T-cell (primary cell): ENCODE data around the gene MSH3. TPM values are rescaled to one million over a fixed set of nuclear protein-coding genes. Genes with fewer than 3 reads are reported as not detected.

Experiments
- ATAC-seq, 4 experiments: fragments of 200-7000 bp in 3 of 4; fragments of 150-1000 bp in 1 of 4; cut with Tn5 transposase; replicated peaks in 1 of 4; 1 replicate in 3 of 4; 2 replicates in 1 of 4; pipeline ENCODE4 v1.10.0; 2021; ENCODE audit warnings: moderate library complexity in 3 of 4, mild to moderate bottlenecking in 2 of 4, moderate number of reproducible peaks in 1 of 4
- CTCF ChIA-PET, 2 donors: fragments of 300-600 bp; sonication (Branson Sonifier 250); formaldehyde crosslinking; loops; one replicate each; lab custom pipeline; 2022; ENCODE audit warnings: antibody characterized with exemption in 2 of 2; lab: Charles Lee
- POLR2A ChIA-PET, 2 donors: fragments of 300-600 bp; sonication (Branson Sonifier 250); formaldehyde crosslinking; loops; one replicate each; lab custom pipeline; 2022; ENCODE audit warnings: antibody characterized with exemption in 2 of 2; lab: Charles Lee
- DNase-seq, 35 experiments: peaks; one replicate each; pipeline versions ENCODE4 v3.0.0 to v3.0.0-alpha.2; 2013 to 2023
- H3K27ac ChIP-seq: one replicate; pipeline ENCODE4 v1.5.1; 2013; ENCODE audit warnings: low read length
- H3K27me3 ChIP-seq, 2 experiments: replicated peaks in 1 of 2; 1 replicate in 1 of 2; 2 replicates in 1 of 2; pipeline versions ENCODE4 v1.6.1 to v1.7.0; 2013; ENCODE audit warnings: low read length in 1 of 2, mixed read lengths in 1 of 2; ENCODE audit not compliant: control insufficient read depth in 2 of 2, insufficient read depth in 2 of 2; ENCODE audit errors: extremely low read depth in 1 of 2
- H3K36me3 ChIP-seq, 2 donors: 1 replicate in 1 of 2; 2 replicates in 1 of 2; pipeline versions ENCODE4 v1.6.1 to v1.7.0; 2013; ENCODE audit warnings: low read length in 1 of 2; ENCODE audit not compliant: control insufficient read depth in 2 of 2, insufficient read depth in 1 of 2; ENCODE audit errors: extremely low read depth in 1 of 2
- H3K4me1 ChIP-seq, 2 experiments: 1 replicate in 1 of 2; 2 replicates in 1 of 2; pipeline versions ENCODE4 v1.6.1 to v1.7.0; 2013; ENCODE audit warnings: low read length in 2 of 2, mixed read lengths in 1 of 2; ENCODE audit not compliant: insufficient read depth in 2 of 2, control insufficient read depth in 1 of 2; ENCODE audit errors: extremely low read depth in 1 of 2
- H3K4me3 ChIP-seq, 2 donors: 1 replicate in 1 of 2; 2 replicates in 1 of 2; pipeline versions ENCODE4 v1.5.1 to v1.7.0; 2013; ENCODE audit warnings: mild to moderate bottlenecking in 2 of 2, low read length in 1 of 2, moderate library complexity in 1 of 2; ENCODE audit not compliant: control insufficient read depth in 1 of 2; ENCODE audit errors: extremely low read depth in 1 of 2
- H3K9me3 ChIP-seq: 2 replicates; pipeline ENCODE4 v1.7.0; 2013
- H3K27ac Mint-ChIP-seq, 2 donors: one replicate each; pipeline ENCODE4 v1.8.0; 2020 to 2021; ENCODE audit warnings: mild to moderate bottlenecking in 2 of 2, mixed read lengths in 2 of 2
- H3K27me3 Mint-ChIP-seq, 2 donors: one replicate each; pipeline ENCODE4 v1.8.0; 2021 to 2022; ENCODE audit warnings: mixed read lengths in 2 of 2
- H3K36me3 Mint-ChIP-seq: one replicate; pipeline ENCODE4 v1.8.0; 2021; ENCODE audit warnings: mixed read lengths
- H3K4me1 Mint-ChIP-seq, 3 donors: one replicate each; pipeline ENCODE4 v1.8.0; 2020 to 2022; ENCODE audit warnings: mixed read lengths in 3 of 3, mild to moderate bottlenecking in 1 of 3
- H3K4me3 Mint-ChIP-seq, 3 donors: one replicate each; pipeline ENCODE4 v1.8.0; 2020 to 2022; ENCODE audit warnings: mild to moderate bottlenecking in 3 of 3, mixed read lengths in 3 of 3, moderate library complexity in 3 of 3
- H3K9me3 Mint-ChIP-seq, 3 donors: one replicate each; pipeline ENCODE4 v1.8.0; 2020 to 2022; ENCODE audit warnings: mixed read lengths in 3 of 3
- WGBS: methylation state at CpG from one replicate; pipeline ENCODE4 v1.1.5; 2013; ENCODE audit warnings: missing lambda C conversion rate; ENCODE audit not compliant: insufficient coverage; 5-methylcytosine and 5-hydroxymethylcytosine counted together
- total RNA-seq, 35 experiments: library from RNA in 6 of 35; stranded (reverse) in 6 of 35; fragments of 120-200 nt in 1 of 35; gene quantifications; one replicate each; pipeline versions ENCODE4 v1.2.1 to v1.2.4 and lab custom pipeline; 2013 to 2026

The MSH3 gene
- total RNA-seq, 5 donors from 2014 or later (not counting 1 experiment from before 2014, with no cell fraction given), result 10.8 to 20.8 (median 16.3) TPM

- WGBS, result no CpG with 5 or more reads among the region's 1 CpG
- no peaks in the 10 kb centered on the region for H3K9me3 ChIP-seq
- Mint-ChIP-seq H3K9me3 (no peaks in the 10 kb centered on the region), H3K27ac (no peak overlapping the region), H3K4me1 (peaks cover 7 to 27% (median 15%) of the 10 kb centered on the region in 3 donors), H3K4me3 (no peak overlapping the region), H3K36me3 (peaks cover 74% of the 10 kb centered on the region), H3K27me3 (no peaks in the 10 kb centered on the region)
- DNase-seq, result no peak
- no peak overlapping the region for H3K27ac ChIP-seq
- CTCF ChIA-PET, result no interaction called here
- POLR2A ChIA-PET, result no interaction called here
- H3K27me3 ChIP-seq, result no peaks in the 10 kb centered on the region
- peaks cover 0 to 54% of the 10 kb centered on the region in 2 donors for H3K36me3 ChIP-seq
- no peak overlapping the region for H3K4me3 ChIP-seq
- ATAC-seq, result no peak
- H3K4me1 ChIP-seq, result no peaks in the 10 kb centered on the region
These were observed 7.7 kb downstream of the MSH3 start for GRCh38 chr5:80662108-80662507.

- no peaks in the 10 kb centered on the region for H3K4me1 ChIP-seq
- no peaks in the 10 kb centered on the region for H3K27me3 ChIP-seq
- no peak overlapping the region for H3K27ac ChIP-seq
- ChIA-PET POLR2A (no interaction called here), CTCF (no interaction called here)
- WGBS, result 95% methylated on average over 3 of the region's 4 CpGs
- H3K36me3 Mint-ChIP-seq, result peaks cover 61% of the 10 kb centered on the region
- H3K27ac Mint-ChIP-seq, result no peak overlapping the region
- H3K4me3 Mint-ChIP-seq, result no peak overlapping the region
- H3K9me3 ChIP-seq, result no peaks in the 10 kb centered on the region
- no peaks in the 10 kb centered on the region for H3K9me3 Mint-ChIP-seq
- DNase-seq, result no peak
- peaks cover 3 to 40% of the 10 kb centered on the region in 2 donors for H3K36me3 ChIP-seq
- no peaks in the 10 kb centered on the region for H3K27me3 Mint-ChIP-seq
- H3K4me3 ChIP-seq, result no peak overlapping the region
- ATAC-seq, result no peak
- H3K4me1 Mint-ChIP-seq, result peaks cover 10 to 20% (median 19%) of the 10 kb centered on the region in 3 donors
These were observed 10.6 kb downstream of the MSH3 start for GRCh38 chr5:80665057-80665456.

- Mint-ChIP-seq H3K4me3 (no peak overlapping the region), H3K4me1 (peaks cover 13 to 16% (median 15%) of the 10 kb centered on the region in 3 donors), H3K9me3 (no peaks in the 10 kb centered on the region), H3K27ac (no peak overlapping the region), H3K27me3 (no peaks in the 10 kb centered on the region), H3K36me3 (peaks cover 50% of the 10 kb centered on the region)
- 95% methylated on average over 7 of the region's 8 CpGs for WGBS
- Histone ChIP-seq H3K27me3 (no peaks in the 10 kb centered on the region), H3K27ac (no peak overlapping the region), H3K36me3 (peaks cover 3 to 38% of the 10 kb centered on the region in 2 donors), H3K9me3 (no peaks in the 10 kb centered on the region), H3K4me3 (no peak overlapping the region), H3K4me1 (no peaks in the 10 kb centered on the region)
- CTCF ChIA-PET, result no interaction called here
- no peak for ATAC-seq
- POLR2A ChIA-PET, result no interaction called here
- DNase-seq, result no peak
These were observed 12.9 kb downstream of the MSH3 start for GRCh38 chr5:80667384-80667783.

- Histone ChIP-seq H3K9me3 (no peaks in the 10 kb centered on the region), H3K27me3 (no peaks in the 10 kb centered on the region), H3K36me3 (peaks cover 4 to 41% of the 10 kb centered on the region in 2 donors), H3K4me1 (no peaks in the 10 kb centered on the region), H3K4me3 (no peak overlapping the region), H3K27ac (no peak overlapping the region)
- Mint-ChIP-seq H3K27ac (no peak overlapping the region), H3K9me3 (no peaks in the 10 kb centered on the region), H3K27me3 (no peaks in the 10 kb centered on the region), H3K4me3 (no peak overlapping the region), H3K36me3 (peaks cover 52% of the 10 kb centered on the region), H3K4me1 (peaks cover 13 to 16% (median 15%) of the 10 kb centered on the region in 3 donors)
- DNase-seq (no peak), ATAC-seq (no peak)
- 80% methylated on average over 15 of the region's 16 CpGs for WGBS
- ChIA-PET POLR2A (no interaction called here), CTCF (interaction anchor here (0.8 to 1.0 kb wide), 3 partner anchors 12 to 439 kb away, joined by 3 to 7 read pairs (median 4); no protein-coding TSS in a partner anchor)
These were observed 13.8 kb downstream of the MSH3 start for GRCh38 chr5:80668016-80668969.

- Histone ChIP-seq H3K27ac (no peak overlapping the region), H3K36me3 (peaks cover 7 to 53% of the 10 kb centered on the region in 2 donors), H3K27me3 (no peaks in the 10 kb centered on the region), H3K4me1 (no peaks in the 10 kb centered on the region), H3K4me3 (no peak overlapping the region), H3K9me3 (no peaks in the 10 kb centered on the region)
- WGBS, result 0% methylated on average over 1 of the region's 7 CpGs
- Mint-ChIP-seq H3K27ac (no peak overlapping the region), H3K4me1 (peaks cover 0 to 12% (median 10%) of the 10 kb centered on the region in 3 donors), H3K9me3 (no peaks in the 10 kb centered on the region), H3K4me3 (no peak overlapping the region), H3K27me3 (no peaks in the 10 kb centered on the region), H3K36me3 (peaks cover 45% of the 10 kb centered on the region)
- CTCF ChIA-PET, result interaction anchor here (0.5 to 1.9 kb wide), 15 partner anchors 14 to 1432 kb away, joined by 3 to 9 read pairs (median 3); partner anchors contain the start of genes DHFR (in 1 of the 2) and MSH3 (in 1 of the 2)
- ATAC-seq, result peak; percentile 65 to 75 (median 70)
- DNase-seq, result peak in 34 of 35 experiments; percentile 18 to 76 (median 55)
- POLR2A ChIA-PET, result interaction anchor here in 1 of 2 donors (0.6 kb wide), 1 partner anchor 1078 kb away, joined by 3 read pairs; no protein-coding TSS in a partner anchor
These were observed 17.8 kb downstream of the MSH3 start for GRCh38 chr5:80672140-80672736.

GRCh38 chr5:80676706-80677105 lies 22.3 kb downstream of the MSH3 start:
- no peaks in the 10 kb centered on the region for H3K27me3 ChIP-seq
- ChIA-PET CTCF (no interaction called here), POLR2A (no interaction called here)
- no peaks in the 10 kb centered on the region for H3K9me3 ChIP-seq
- DNase-seq (no peak), ATAC-seq (no peak)
- H3K4me3 ChIP-seq, result no peak overlapping the region
- no peaks in the 10 kb centered on the region for H3K4me1 ChIP-seq
- WGBS, result 95% methylated on average over 5 of the region's 6 CpGs
- Mint-ChIP-seq H3K4me3 (no peak overlapping the region), H3K27me3 (no peaks in the 10 kb centered on the region), H3K4me1 (peaks cover 0 to 3% (median 1%) of the 10 kb centered on the region in 3 donors), H3K27ac (no peak overlapping the region), H3K9me3 (no peaks in the 10 kb centered on the region), H3K36me3 (peaks cover 48% of the 10 kb centered on the region)
- peaks cover 4 to 60% of the 10 kb centered on the region in 2 donors for H3K36me3 ChIP-seq
- H3K27ac ChIP-seq, result no peak overlapping the region
